ENCODE data around the gene APPL2. TPM values are rescaled to one million over a fixed set of nuclear protein-coding genes. Genes with fewer than 3 reads are reported as not detected.

Gene APPL2
- polyA plus RNA-seq, 2 of the 4 experiments (the other 2 are of a cell fraction), result 24.1 to 62.6 TPM

- H3K27ac ChIP-seq, result peak overlapping the region; percentile 20 to 57; a peak in 3 of 6 replicates
- DNase-seq (ENCODE audit: low read depth in 1 of 2, low spot score in 1 of 2) (peak; percentile 30 to 57), ATAC-seq (peak; percentile 77 to 80), FAIRE-seq (no peak)
- 58% methylated on average over 4 of the region's 4 CpGs for WGBS (ENCODE audit: missing lambda C conversion rate)
- no peaks in the 10 kb centered on the region for H3K9me3 ChIP-seq
- TF ChIP-seq ZSCAN20 (CRISPR knock-in tag; IDR thresholded peaks at IDR 0.05), result no peak
- no peak for TF ChIP-seq EP300 (IDR thresholded peaks at IDR 0.05)
- no peak for TF ChIP-seq RFX5 (IDR thresholded peaks at IDR 0.05)
- no peak for TF ChIP-seq POLR2A (IDR thresholded peaks at IDR 0.05; ENCODE audit: low read length)
- TF ChIP-seq RAD21 (conservative IDR thresholded peaks at IDR 0.05 in 1 of 2, IDR thresholded peaks at IDR 0.05 in 1 of 2), result peak in 1 of 2 experiments; percentile 9; a peak in 1 of 5 replicates
- TF ChIP-seq KDM5A (IDR thresholded peaks at IDR 0.05), result no peak
- TF ChIP-seq CHD4 (IDR thresholded peaks at IDR 0.05; ENCODE audit: borderline replicate concordance), result no peak
- TF ChIP-seq MAFK (IDR thresholded peaks at IDR 0.05; ENCODE audit: partially characterized antibody), result no peak
- TF ChIP-seq ESRRA (IDR thresholded peaks at IDR 0.05; ENCODE audit: borderline replicate concordance, low read length), result no peak
- TF ChIP-seq BCL3 (IDR thresholded peaks at IDR 0.05), result no peak
- TF ChIP-seq CTCF (IDR thresholded peaks at IDR 0.05), result peak; percentile 13; the same call in 1 of the 3 replicates
- CTCF ChIA-PET, result interaction anchor here (1.0 kb wide), 1 partner anchor 14 kb away, joined by 4 read pairs; no protein-coding TSS in a partner anchor
- POLR2A ChIA-PET, result no interaction called here
- no peak overlapping the region for H3K4me2 ChIP-seq
- H3K4me1 ChIP-seq, result peaks cover 32% of the 10 kb centered on the region
- no peak overlapping the region for H3K4me3 ChIP-seq
Measured at GRCh38 chr12:105278043-105278697, 42.2 kb upstream of the APPL2 start.

GRCh38 chr12:105275997-105276733 is 40.2 kb upstream of the APPL2 start:
- 74% methylated on average over 3 of the region's 3 CpGs for whole genome bisulfite sequencing (ENCODE audit: missing lambda C conversion rate)
- DNase-seq (ENCODE audit: low read depth in 1 of 2, low spot score in 1 of 2) (no peak), ATAC-seq (no peak), FAIRE-seq (no peak)
- TF ChIP-seq REST (IDR thresholded peaks at IDR 0.05) (no peak), EHF (CRISPR knock-in tag; IDR thresholded peaks at IDR 0.05) (no peak)
- Histone ChIP-seq H3K4me3 (no peak overlapping the region), H3K4me1 (peaks cover 18% of the 10 kb centered on the region), H3K9me3 (no peaks in the 10 kb centered on the region), H3K27ac (no peak overlapping the region), H3K4me2 (no peak overlapping the region)
- POLR2A ChIA-PET, result no interaction called here
- CTCF ChIA-PET, result no interaction called here

GRCh38 chr12:105274571-105274970 is 38.6 kb upstream of the APPL2 start:
- no peak for ATAC-seq
- 76% methylated on average over 5 of the region's 5 CpGs for WGBS (ENCODE audit: missing lambda C conversion rate)

More at GRCh38 chr12:105274571-105274970, 38.6 kb upstream of the APPL2 start:
- no peaks in the 10 kb centered on the region for H3K9me3 ChIP-seq
- no peak overlapping the region for H3K27ac ChIP-seq
- H3K4me2 ChIP-seq, result no peak overlapping the region
- no peak for TF ChIP-seq FOXS1 (CRISPR knock-in tag; IDR thresholded peaks at IDR 0.05)
- TF ChIP-seq HMGXB4 (CRISPR knock-in tag; IDR thresholded peaks at IDR 0.05; ENCODE audit: borderline replicate concordance), result no peak
- H3K4me1 ChIP-seq, result peaks cover 5% of the 10 kb centered on the region; the same call in 1 of the 3 replicates
- POLR2A ChIA-PET, result no interaction called here
- FAIRE-seq (no peak), DNase-seq (ENCODE audit: low read depth in 1 of 2, low spot score in 1 of 2) (no peak)
- no peak overlapping the region for H3K4me3 ChIP-seq
- CTCF ChIA-PET, result no interaction called here

Measured in A549 (cell line).